CD14-positive monocyte (primary cell): ENCODE results near the gene TMEM236. TPM values are rescaled to one million over a fixed set of nuclear protein-coding genes. Genes with fewer than 3 reads are reported as not detected.

Source experiments
- DNase-seq, 3 donors: peaks; one replicate each; pipeline ENCODE4 v3.0.0-alpha.2; 2011 to 2022
- H2AFZ ChIP-seq: 2 replicates; pipeline ENCODE4 v1.6.0; 2012; ENCODE audit warnings: mild to moderate bottlenecking, low read depth, low read length, inconsistent platforms; ENCODE audit not compliant: insufficient read depth, poor library complexity, severe bottlenecking
- H3K27ac ChIP-seq, 2 donors: 1 replicate in 1 of 2; 2 replicates in 1 of 2; pipeline ENCODE4 v1.5.1; 2012 to 2013; ENCODE audit warnings: low read length in 2 of 2, control low read depth in 1 of 2, inconsistent platforms in 1 of 2, low read depth in 1 of 2, mild to moderate bottlenecking in 1 of 2
- H3K27me3 ChIP-seq, 2 donors: one replicate each; pipeline versions ENCODE4 v1.6.0 to v1.6.1; 2011 to 2013; ENCODE audit warnings: low read length in 2 of 2; ENCODE audit not compliant: control insufficient read depth in 2 of 2, insufficient read depth in 2 of 2
- H3K36me3 ChIP-seq, 2 donors: replicated peaks in 1 of 2; 1 replicate in 1 of 2; 2 replicates in 1 of 2; pipeline versions ENCODE4 v1.5.1 to v1.6.1; 2012 to 2013; ENCODE audit warnings: low read length in 2 of 2, control low read depth in 1 of 2, inconsistent platforms in 1 of 2, mild to moderate bottlenecking in 1 of 2; ENCODE audit not compliant: insufficient read depth in 2 of 2, control insufficient read depth in 1 of 2
- H3K4me1 ChIP-seq, 2 donors: 1 replicate in 1 of 2; 2 replicates in 1 of 2; pipeline versions ENCODE4 v1.5.1 to v1.6.1; 2012 to 2013; ENCODE audit warnings: low read length in 2 of 2, control low read depth in 1 of 2, inconsistent platforms in 1 of 2, mild to moderate bottlenecking in 1 of 2, moderate library complexity in 1 of 2; ENCODE audit not compliant: insufficient read depth in 2 of 2, control insufficient read depth in 1 of 2
- H3K4me2 ChIP-seq: replicated peaks from 2 replicates; pipeline ENCODE3; 2012; ENCODE audit warnings: low read length, moderate library complexity, mild to moderate bottlenecking; ENCODE audit not compliant: poor library complexity, severe bottlenecking; ENCODE audit errors: extremely low read depth
- H3K4me3 ChIP-seq, 3 experiments: fragments of 200-600 bp in 1 of 3; sonication (generic) in 1 of 3; replicated peaks in 1 of 3; 1 replicate in 2 of 3; 2 replicates in 1 of 3; pipeline ENCODE4 v1.5.1; 2011 to 2013; ENCODE audit warnings: low read length in 3 of 3, mild to moderate bottlenecking in 3 of 3, control low read depth in 2 of 3, low read depth in 2 of 3, inconsistent platforms in 1 of 3, moderate library complexity in 1 of 3
- H3K79me2 ChIP-seq: 2 replicates; pipeline ENCODE4 v1.6.0; 2012; ENCODE audit warnings: mild to moderate bottlenecking, control low read depth, inconsistent platforms, low read length, moderate library complexity; ENCODE audit not compliant: insufficient read depth
- H3K9ac ChIP-seq: 2 replicates; pipeline ENCODE4 v1.6.0; 2017; ENCODE audit warnings: low read length, mild to moderate bottlenecking; ENCODE audit not compliant: insufficient read depth, poor library complexity, severe bottlenecking
- H3K9me3 ChIP-seq, 2 donors: replicated peaks in 1 of 2; 1 replicate in 1 of 2; 2 replicates in 1 of 2; pipeline versions ENCODE4 v1.5.1 to v1.6.1; 2012 to 2013; ENCODE audit warnings: low read length in 2 of 2, control low read depth in 1 of 2; ENCODE audit not compliant: control insufficient read depth in 1 of 2, insufficient read depth in 1 of 2
- H4K20me1 ChIP-seq: 2 replicates; pipeline ENCODE4 v1.6.0; 2012; ENCODE audit warnings: mild to moderate bottlenecking, low read length, control low read depth, moderate library complexity; ENCODE audit not compliant: insufficient read depth
- H3K27ac Mint-ChIP-seq, 7 donors: one replicate each; pipeline ENCODE4 v1.8.0; 2020; ENCODE audit warnings: mild to moderate bottlenecking in 7 of 7, mixed read lengths in 7 of 7, moderate library complexity in 6 of 7, inconsistent platforms in 2 of 7
- H3K27me3 Mint-ChIP-seq, 3 donors: one replicate each; pipeline ENCODE4 v1.8.0; 2021 to 2022; ENCODE audit warnings: low read depth in 3 of 3, mild to moderate bottlenecking in 3 of 3, mixed read lengths in 3 of 3, moderate library complexity in 3 of 3, inconsistent platforms in 1 of 3
- H3K36me3 Mint-ChIP-seq, 2 donors: one replicate each; pipeline ENCODE4 v1.8.0; 2020; ENCODE audit warnings: mixed read lengths in 2 of 2, inconsistent platforms in 1 of 2, mild to moderate bottlenecking in 1 of 2
- H3K4me1 Mint-ChIP-seq: one replicate; pipeline ENCODE4 v1.8.0; 2020; ENCODE audit warnings: mild to moderate bottlenecking, mixed read lengths
- H3K4me3 Mint-ChIP-seq, 2 donors: one replicate each; pipeline ENCODE4 v1.8.0; 2020; ENCODE audit warnings: mild to moderate bottlenecking in 2 of 2, mixed read lengths in 2 of 2, moderate library complexity in 1 of 2
- H3K9me3 Mint-ChIP-seq, 7 donors: one replicate each; pipeline ENCODE4 v1.8.0; 2020 to 2022; ENCODE audit warnings: mixed read lengths in 7 of 7, mild to moderate bottlenecking in 6 of 7, moderate library complexity in 6 of 7, inconsistent platforms in 2 of 7
- WGBS: methylation state at CpG from one replicate; pipeline ENCODE4 v1.1.5; 2013; ENCODE audit warnings: missing lambda C conversion rate; ENCODE audit not compliant: insufficient coverage; 5-methylcytosine and 5-hydroxymethylcytosine counted together
- intact Hi-C, 2 donors: fragments of 100-400 bp; cut with micrococcal nuclease; formaldehyde crosslinking; loops; one replicate each; pipeline versions ENCODE4 v1.15.0 to v1.15.1; 2023
- polyA plus RNA-seq, 3 donors: library from polyadenylated mRNA; depleted of rRNA in 1 of 3; unstranded in 2 of 3; stranded (reverse) in 1 of 3; fragments of 300-500 nt in 2 of 3; fragments of >200 nt in 1 of 3; fragmentation: Illumina TruSeq in 2 of 3; gene quantifications; 1 replicate in 2 of 3; 2 replicates in 1 of 3; pipeline ENCODE4 v1.2.3, GENCODE V29; 2012 to 2021
- TF ChIP-seq, protein P1 (sequence below): fragments of 200-600 bp; IDR thresholded peaks from one replicate; pipeline ENCODE4 v1.8.0; 2022; ENCODE audit warnings: antibody characterized with exemption, mild to moderate bottlenecking

TMEM236 gene
- polyA plus RNA-seq, 3 donors = 0.08 TPM; not detected in 2

DNA sequence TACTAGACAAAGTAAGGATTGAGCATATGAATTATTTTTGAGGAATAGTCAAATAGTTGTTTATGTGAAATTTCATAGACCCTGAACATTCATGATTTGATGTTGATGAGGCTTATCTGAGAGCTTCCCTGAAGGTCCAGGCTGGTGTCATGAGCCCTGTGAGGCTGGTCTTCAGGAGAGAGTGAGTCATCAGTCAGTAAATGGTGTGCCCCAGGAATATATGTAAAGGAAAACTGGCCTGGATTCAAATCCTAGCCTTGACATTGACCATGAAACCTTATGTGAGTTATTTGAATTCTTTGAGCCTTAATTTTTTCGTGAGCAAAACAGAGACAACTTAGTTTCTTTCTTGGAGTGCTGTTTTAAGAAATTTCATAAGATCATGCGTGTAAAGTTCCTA lies 6.2 kb downstream of the TMEM236 start:
- H3K9me3 ChIP-seq = no peaks in the 10 kb centered on the region
- Mint-ChIP-seq H3K4me1 (peaks cover 24% of the 10 kb centered on the region), H3K27ac (no peak overlapping the region), H3K4me3 (no peak overlapping the region), H3K9me3 (peaks cover 0 to 2% (median 0%) of the 10 kb centered on the region in 7 donors), H3K27me3 (no peaks in the 10 kb centered on the region), H3K36me3 (no peaks in the 10 kb centered on the region)
- intact Hi-C loops = no loop called here
- H3K36me3 ChIP-seq = no peaks in the 10 kb centered on the region
- no peaks in the 10 kb centered on the region for H3K27me3 ChIP-seq
- H3K79me2 ChIP-seq = no peaks in the 10 kb centered on the region
- peaks cover 11 to 12% of the 10 kb centered on the region in 2 donors for H3K4me1 ChIP-seq
- no peak overlapping the region for H3K4me2 ChIP-seq
- no peaks in the 10 kb centered on the region for H4K20me1 ChIP-seq
- DNase-seq = no peak
- H3K9ac ChIP-seq = no peak overlapping the region
- no CpG with 5 or more reads among the region's 2 CpGs for WGBS
- H3K27ac ChIP-seq = no peak overlapping the region
- TF ChIP-seq, protein P1, sequence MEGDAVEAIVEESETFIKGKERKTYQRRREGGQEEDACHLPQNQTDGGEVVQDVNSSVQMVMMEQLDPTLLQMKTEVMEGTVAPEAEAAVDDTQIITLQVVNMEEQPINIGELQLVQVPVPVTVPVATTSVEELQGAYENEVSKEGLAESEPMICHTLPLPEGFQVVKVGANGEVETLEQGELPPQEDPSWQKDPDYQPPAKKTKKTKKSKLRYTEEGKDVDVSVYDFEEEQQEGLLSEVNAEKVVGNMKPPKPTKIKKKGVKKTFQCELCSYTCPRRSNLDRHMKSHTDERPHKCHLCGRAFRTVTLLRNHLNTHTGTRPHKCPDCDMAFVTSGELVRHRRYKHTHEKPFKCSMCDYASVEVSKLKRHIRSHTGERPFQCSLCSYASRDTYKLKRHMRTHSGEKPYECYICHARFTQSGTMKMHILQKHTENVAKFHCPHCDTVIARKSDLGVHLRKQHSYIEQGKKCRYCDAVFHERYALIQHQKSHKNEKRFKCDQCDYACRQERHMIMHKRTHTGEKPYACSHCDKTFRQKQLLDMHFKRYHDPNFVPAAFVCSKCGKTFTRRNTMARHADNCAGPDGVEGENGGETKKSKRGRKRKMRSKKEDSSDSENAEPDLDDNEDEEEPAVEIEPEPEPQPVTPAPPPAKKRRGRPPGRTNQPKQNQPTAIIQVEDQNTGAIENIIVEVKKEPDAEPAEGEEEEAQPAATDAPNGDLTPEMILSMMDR = no peak
- no peak overlapping the region for H2AFZ ChIP-seq
- H3K4me3 ChIP-seq = no peak overlapping the region

DNA sequence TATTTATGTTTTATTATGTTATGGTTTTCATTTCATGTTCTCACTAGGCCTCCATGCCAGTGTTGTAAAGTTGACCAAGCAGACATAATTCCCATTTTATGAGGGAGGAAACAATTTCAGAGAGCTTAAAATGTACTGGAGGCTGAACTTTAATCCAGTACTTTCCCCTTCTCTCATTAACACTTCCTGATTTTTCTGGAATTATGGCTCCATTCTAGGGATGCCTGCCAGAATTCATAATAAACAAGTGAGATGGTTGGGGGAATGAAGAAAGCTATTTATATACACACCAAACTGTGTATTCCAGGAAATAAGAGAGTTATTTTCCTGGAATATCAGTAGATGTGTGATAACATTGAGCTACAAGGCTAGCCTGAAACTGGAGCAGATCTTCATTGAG lies 6.9 kb downstream of the TMEM236 start:
- Histone ChIP-seq H3K9ac (no peak overlapping the region), H4K20me1 (no peaks in the 10 kb centered on the region), H3K79me2 (no peaks in the 10 kb centered on the region), H2AFZ (no peak overlapping the region), H3K9me3 (no peaks in the 10 kb centered on the region), H3K4me1 (peaks cover 11 to 12% of the 10 kb centered on the region in 2 donors), H3K27me3 (no peaks in the 10 kb centered on the region), H3K4me3 (no peak overlapping the region), H3K4me2 (no peak overlapping the region), H3K27ac (no peak overlapping the region), H3K36me3 (no peaks in the 10 kb centered on the region)
- TF ChIP-seq, protein P1 = no peak
- intact Hi-C loops = no loop called here
- no peak for DNase-seq
- H3K27me3 Mint-ChIP-seq = no peaks in the 10 kb centered on the region
- peaks cover 24% of the 10 kb centered on the region for H3K4me1 Mint-ChIP-seq
- H3K36me3 Mint-ChIP-seq = no peaks in the 10 kb centered on the region
- H3K27ac Mint-ChIP-seq = no peak overlapping the region
- H3K9me3 Mint-ChIP-seq = peaks cover 0 to 2% (median 0%) of the 10 kb centered on the region in 7 donors
- no peak overlapping the region for H3K4me3 Mint-ChIP-seq
